HepG2 (cell line): Measurements from ENCODE around the gene ELL3. TPM values are rescaled to one million over a fixed set of nuclear protein-coding genes. Genes with fewer than 3 reads are reported as not detected.
A peak's percentile ranks its signal among the peaks of the same experiment; 100 is the strongest.

ENCODE experiments used
- ATAC-seq: fragments of 200-7000 bp; cut with Tn5 transposase; 3 replicates; pipeline ENCODE4 v1.9.1; 2020; ENCODE audit warnings: mild to moderate bottlenecking, moderate library complexity
- Bru-seq: library from RNA; stranded (reverse); fragments of 400-500 nt; gene quantifications from one replicate; lab custom pipeline; 2021; lab: Mats Ljungman, UMichigan
- BruChase-seq, 2 experiments: library from RNA; stranded (reverse); fragments of 400-500 nt; gene quantifications; one replicate each; lab custom pipeline; 2021; lab: Mats Ljungman, UMichigan
- BruUV-seq: library from RNA; stranded (reverse); fragments of 400-500 nt; replicated peaks from 2 replicates; lab custom pipeline; 2021; lab: Mats Ljungman, UMichigan
- CTCF ChIA-PET: fragments of 300-600 bp; formaldehyde crosslinking; extraction: SDS; loops from one replicate; lab custom pipeline; 2021; ENCODE audit warnings: low total read pairs, inconsistent platforms, low intra/inter-chr PET ratio; lab: Yijun Ruan, JAX
- POLR2A ChIA-PET: fragments of 350-600 bp; sonication (Branson Sonifier 250); formaldehyde crosslinking; loops from one replicate; lab custom pipeline; 2020; ENCODE audit warnings: antibody characterized with exemption, inconsistent platforms; lab: Yijun Ruan, JAX
- DNase-seq: peaks from one replicate; pipeline ENCODE4 v3.0.0-alpha.2; 2015; ENCODE audit warnings: low spot score
- FAIRE-seq: peaks from 3 replicates; lab custom pipeline; 2011; peaks lifted over from hg19 to GRCh38; lab: Jason Lieb, UNC
- H2AFZ ChIP-seq: one replicate; pipeline ENCODE4 v1.6.1; 2011; ENCODE audit warnings: low read length, inconsistent platforms
- H3K27ac ChIP-seq: fragments of 300-600 bp; 3 replicates; pipeline ENCODE4 v1.8.0; 2011; ENCODE audit warnings: mixed run types, mild to moderate bottlenecking, mixed read lengths, low read length, inconsistent platforms; ENCODE audit not compliant: insufficient read depth; ENCODE audit errors: extremely low read length
- H3K27me3 ChIP-seq, 2 experiments: fragments of 200-600 bp in 1 of 2; 2 replicates in 1 of 2; 3 replicates in 1 of 2; pipeline versions ENCODE4 v1.6.0 to v1.8.0; 2011; ENCODE audit warnings: low read length in 2 of 2, mild to moderate bottlenecking in 2 of 2, moderate library complexity in 2 of 2, inconsistent platforms in 1 of 2; ENCODE audit not compliant: insufficient read depth in 2 of 2, control insufficient read depth in 1 of 2
- H3K36me3 ChIP-seq, 2 experiments: fragments of 200-600 bp in 1 of 2; replicated peaks in 1 of 2; 2 replicates in 1 of 2; 3 replicates in 1 of 2; pipeline versions ENCODE4 v1.5.1 to v1.8.0; 2011; ENCODE audit warnings: low read length in 2 of 2, inconsistent platforms in 1 of 2; ENCODE audit not compliant: insufficient read depth in 2 of 2, control insufficient read depth in 1 of 2
- H3K4me1 ChIP-seq: 2 replicates; pipeline ENCODE4 v1.5.1; 2012; ENCODE audit warnings: low read length, inconsistent platforms; ENCODE audit not compliant: insufficient read depth
- H3K4me2 ChIP-seq: 2 replicates; pipeline ENCODE4 v1.6.0; 2011; ENCODE audit warnings: low read depth, low read length, inconsistent platforms
- H3K4me3 ChIP-seq, 3 experiments: fragments of 200-600 bp in 1 of 3; sonication (generic), shearing (Covaris generic) in 1 of 3; replicated peaks in 1 of 3; 2 replicates each; pipeline ENCODE4 v1.5.1; 2011 to 2016; ENCODE audit warnings: low read length in 3 of 3, inconsistent platforms in 2 of 3, low read depth in 2 of 3, mild to moderate bottlenecking in 2 of 3, control low read depth in 1 of 3, mixed read lengths in 1 of 3; ENCODE audit not compliant: insufficient read depth in 1 of 3
- H3K79me2 ChIP-seq: one replicate; pipeline ENCODE4 v1.6.1; 2011; ENCODE audit warnings: low read length, inconsistent platforms; ENCODE audit not compliant: insufficient read depth
- H3K9ac ChIP-seq: 2 replicates; pipeline ENCODE4 v1.6.0; 2011; ENCODE audit warnings: mild to moderate bottlenecking, low read depth, low read length, inconsistent platforms; ENCODE audit not compliant: insufficient read depth
- H3K9me3 ChIP-seq: 2 replicates; pipeline ENCODE4 v1.5.1; 2012; ENCODE audit warnings: mild to moderate bottlenecking, low read length
- H4K20me1 ChIP-seq: 2 replicates; pipeline ENCODE4 v1.6.0; 2011; ENCODE audit warnings: inconsistent platforms, mild to moderate bottlenecking, low read length, moderate library complexity; ENCODE audit not compliant: insufficient read depth
- MAZ ChIP-seq, 2 experiments: sonication (generic) in 1 of 2; formaldehyde crosslinking in 1 of 2; IDR thresholded peaks; 2 replicates each; pipeline versions ENCODE4 v1.5.0 to v1.6.1; 2012 to 2020; ENCODE audit warnings: low read depth in 2 of 2, mild to moderate bottlenecking in 2 of 2, borderline replicate concordance in 1 of 2, improper control_type of control experiment in 1 of 2, low read length in 1 of 2, missing genetic modification reagents in 1 of 2, moderate library complexity in 1 of 2
- POLR2G ChIP-seq: fragments of 200-400 bp; formaldehyde crosslinking; IDR thresholded peaks from 2 replicates; pipeline ENCODE4 v1.6.1; 2018; ENCODE audit warnings: mild to moderate bottlenecking, low read depth, low read length, moderate library complexity
- SOX6 ChIP-seq, 2 experiments: fragments of 450-650 bp in 1 of 2; sonication (generic) in 1 of 2; formaldehyde crosslinking in 1 of 2; IDR thresholded peaks; 2 replicates each; pipeline versions ENCODE4 v1.4.0 to v1.6.1; 2017 to 2020; ENCODE audit warnings: antibody characterized with exemption in 1 of 2, mild to moderate bottlenecking in 1 of 2, missing genetic modification reagents in 1 of 2
- TBX3 ChIP-seq: fragments of 450-650 bp; IDR thresholded peaks from 2 replicates; pipeline ENCODE4 v1.6.1; 2017; ENCODE audit warnings: antibody characterized with exemption, mild to moderate bottlenecking, inconsistent platforms, borderline replicate concordance
- UBTF ChIP-seq: sonication (generic); formaldehyde crosslinking; IDR thresholded peaks from 2 replicates; pipeline ENCODE4 v1.4.0; 2020; ENCODE audit warnings: mild to moderate bottlenecking, missing genetic modification reagents
- ZBTB7A ChIP-seq: sonication (generic); formaldehyde crosslinking; IDR thresholded peaks from 2 replicates; pipeline ENCODE4 v1.8.0; 2022; ENCODE audit warnings: mild to moderate bottlenecking, missing genetic modification reagents
- ZNF225 ChIP-seq: sonication (generic); formaldehyde crosslinking; IDR thresholded peaks from 2 replicates; pipeline ENCODE4 v1.4.0; 2020; ENCODE audit warnings: mild to moderate bottlenecking, missing genetic modification reagents
- ZNF580 ChIP-seq: IDR thresholded peaks from 2 replicates; pipeline ENCODE4 v1.6.1; 2016; ENCODE audit warnings: low read depth, borderline replicate concordance
- WGBS: methylation state at CpG from one replicate; pipeline ENCODE4 v1.1.6; 2017; ENCODE audit warnings: low lambda C conversion rate; 5-methylcytosine and 5-hydroxymethylcytosine counted together
- in situ Hi-C: cut with HindIII; loops from 2 replicates; pipeline ENCODE4 v1.10.0; 2017; ENCODE audit warnings: low pct_unique_long_range_greater_than_20kb; ENCODE audit not compliant: extremely low pct_ligation_motif_present
- intact Hi-C: fragments of 100-400 bp; cut with micrococcal nuclease; formaldehyde crosslinking; loops from one replicate; pipeline ENCODE4 v1.10.0; 2022; ENCODE audit not compliant: unreplicated experiment
- long read RNA-seq, 2 experiments: library from RNA in 1 of 2; library from polyadenylated mRNA in 1 of 2; stranded (forward) in 1 of 2; unstranded in 1 of 2; transcript quantifications; one replicate each; pipeline ENCODE4 v2.0.0, GENCODE V29; 2019 to 2022
- polyA minus RNA-seq, 3 experiments: library from RNA; depleted of rRNA, polyadenylated mRNA; stranded (reverse); fragments of >200 nt; gene quantifications; 2 replicates each; pipeline ENCODE4 v1.2.3, GENCODE V29; 2011; ENCODE audit warnings: low replicate concordance in 1 of 3
- polyA plus RNA-seq, 8 experiments: library from polyadenylated mRNA; depleted of rRNA in 3 of 8; stranded (reverse) in 7 of 8; unstranded in 1 of 8; fragments of >200 nt; fragmentation: Illumina TruSeq in 4 of 8; extraction: Trizol in 4 of 8; gene quantifications; 2 replicates each; pipeline versions ENCODE4 v1.2.1 to v1.2.3, GENCODE V29; 2011 to 2016; ENCODE audit warnings: low read depth in 4 of 8, missing spikeins in 1 of 8, mixed read lengths in 1 of 8; ENCODE audit not compliant: insufficient read depth in 1 of 8
- total RNA-seq, 5 experiments: library from RNA; depleted of rRNA; stranded (reverse); fragments of >200 nt; fragmentation: Illumina TruSeq; extraction: Trizol; gene quantifications; 2 replicates each; pipeline ENCODE4 v1.2.3, GENCODE V29; 2016; ENCODE audit warnings: low read depth in 1 of 5
- TF ChIP-seq, protein P1 (sequence below): sonication (generic); formaldehyde crosslinking; IDR thresholded peaks from 2 replicates; pipeline ENCODE4 v1.8.1; 2022; ENCODE audit warnings: mild to moderate bottlenecking, missing genetic modification reagents

Gene ELL3, protein sequence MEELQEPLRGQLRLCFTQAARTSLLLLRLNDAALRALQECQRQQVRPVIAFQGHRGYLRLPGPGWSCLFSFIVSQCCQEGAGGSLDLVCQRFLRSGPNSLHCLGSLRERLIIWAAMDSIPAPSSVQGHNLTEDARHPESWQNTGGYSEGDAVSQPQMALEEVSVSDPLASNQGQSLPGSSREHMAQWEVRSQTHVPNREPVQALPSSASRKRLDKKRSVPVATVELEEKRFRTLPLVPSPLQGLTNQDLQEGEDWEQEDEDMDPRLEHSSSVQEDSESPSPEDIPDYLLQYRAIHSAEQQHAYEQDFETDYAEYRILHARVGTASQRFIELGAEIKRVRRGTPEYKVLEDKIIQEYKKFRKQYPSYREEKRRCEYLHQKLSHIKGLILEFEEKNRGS
- total RNA-seq (2016; rRNA removed; fragmentation: Illumina TruSeq; extraction: Trizol): 5.8 and 6.1 TPM in 2 replicates
- 1.9 and 3.2 TPM in 2 replicates for total RNA-seq (2016; cell fraction: cytosol; rRNA removed; fragmentation: Illumina TruSeq; extraction: Trizol; ENCODE audit: low read depth)
- total RNA-seq (2016; cell fraction: insoluble cytoplasmic fraction; rRNA removed; fragmentation: Illumina TruSeq; extraction: Trizol): 6.7 and 7.2 TPM in 2 replicates
- total RNA-seq (2016; cell fraction: membrane; rRNA removed; fragmentation: Illumina TruSeq; extraction: Trizol): 2.9 and 3.4 TPM in 2 replicates
- total RNA-seq (2016; cell fraction: nucleus; rRNA removed; fragmentation: Illumina TruSeq; extraction: Trizol): 5.9 and 8.5 TPM in 2 replicates
- polyA plus RNA-seq (2011; rRNA removed): 8.8 and 9.1 TPM in 2 replicates
- polyA plus RNA-seq (2011; cell fraction: cytosol; rRNA removed): 5.0 and 6.3 TPM in 2 replicates
- 18.3 and 18.6 TPM in 2 replicates for polyA plus RNA-seq (2011; cell fraction: nucleus; rRNA removed)
- 4.2 and 4.8 TPM in 2 replicates for polyA plus RNA-seq (2012)
- polyA plus RNA-seq (2016; cell fraction: cytosol; fragmentation: Illumina TruSeq; extraction: Trizol; ENCODE audit: low read depth): 1.6 and 1.7 TPM in 2 replicates
- 5.0 and 5.2 TPM in 2 replicates for polyA plus RNA-seq (2016; cell fraction: insoluble cytoplasmic fraction; fragmentation: Illumina TruSeq; extraction: Trizol; ENCODE audit: low read depth)
- 1.9 and 3.1 TPM in 2 replicates for polyA plus RNA-seq (2016; cell fraction: membrane; fragmentation: Illumina TruSeq; extraction: Trizol; ENCODE audit: low read depth)
- 8.2 and 10.0 TPM in 2 replicates for polyA plus RNA-seq (2016; cell fraction: nucleus; fragmentation: Illumina TruSeq; extraction: Trizol; ENCODE audit: insufficient read depth, low read depth)
- 15.0 and 20.6 TPM in 2 replicates for polyA minus RNA-seq (2011; rRNA and poly(A)+ RNA removed; ENCODE audit: low replicate concordance)
- 3.4 and 3.7 TPM in 2 replicates for polyA minus RNA-seq (2011; cell fraction: cytosol; rRNA and poly(A)+ RNA removed)
- 9.5 and 9.9 TPM in 2 replicates for polyA minus RNA-seq (2011; cell fraction: nucleus; rRNA and poly(A)+ RNA removed)
- Bru-seq, nascent RNA: percentile 34 among the genes with signal in this experiment
- percentile 41 among the genes with signal in this experiment for BruChase-seq, experiment 1, labeled RNA remaining after a 6-hour chase
- percentile 47 among the genes with signal in this experiment for BruChase-seq, experiment 2, labeled RNA remaining after a 2-hour chase
- long read RNA-seq, experiment 1, partial matches to known transcripts: 0 of 2 reads
- long read RNA-seq, experiment 1, other reads (novel, unspliced or antisense): 0 of 2 reads
- long read RNA-seq, experiment 2, partial matches to known transcripts: 0 of 2 reads
- long read RNA-seq, experiment 2, other reads (novel, unspliced or antisense): 0 of 2 reads

DNA sequence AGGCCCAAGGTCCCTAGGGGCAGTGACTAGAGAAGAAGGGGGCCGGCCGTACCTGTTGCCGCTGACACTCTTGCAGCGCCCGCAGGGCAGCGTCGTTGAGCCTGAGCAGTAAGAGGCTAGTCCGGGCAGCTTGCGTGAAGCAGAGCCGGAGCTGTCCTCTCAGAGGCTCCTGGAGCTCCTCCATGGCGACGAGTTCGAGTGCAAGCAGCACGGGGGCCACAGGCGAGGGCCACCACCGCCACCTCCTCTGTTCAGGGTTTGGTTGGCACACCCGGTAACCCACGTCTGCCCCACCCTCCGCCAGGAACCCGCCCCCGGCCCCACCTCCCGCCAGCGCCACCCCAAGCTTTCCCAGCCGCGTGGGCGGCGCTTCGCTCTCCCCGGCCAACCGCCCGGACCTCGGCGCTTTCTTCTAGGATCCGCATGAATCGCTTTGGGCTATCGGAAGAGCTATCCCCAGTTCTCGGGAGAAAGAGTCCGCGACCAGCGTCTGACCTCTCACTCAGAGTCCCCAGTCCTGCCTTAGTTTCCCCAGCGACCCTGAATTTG, at the start of gene ELL3:
Gene ELL3, minus strand, starts transcription at position 249 of the 549 bp plus-strand sequence. Its CDS starts 65 bp downstream, at position 184.
- Histone ChIP-seq H3K79me2 (no peaks in the 10 kb centered on the region), H3K36me3 (peaks cover 3 to 18% of the 10 kb centered on the region in 2 experiments; a peak in 2 of 5 replicates), H3K27ac (peak within 1 kb of the TSS; percentile 86), H2AFZ (peak within 1 kb of the TSS; percentile 98), H4K20me1 (no peaks in the 10 kb centered on the region), H3K4me1 (peaks cover 15% of the 10 kb centered on the region), H3K4me2 (peak within 1 kb of the TSS; percentile 99), H3K9me3 (no peaks in the 10 kb centered on the region), H3K9ac (peak within 1 kb of the TSS; percentile 75), H3K27me3 (no peaks in the 10 kb centered on the region), H3K4me3 (peak within 1 kb of the TSS; percentile 65 to 97 (median 78))
- intact Hi-C loops (loop anchor here (1.0 kb wide), 1 partner anchor 9 kb away; no protein-coding TSS in a partner anchor), in situ Hi-C loops (loop anchor here (10.0 kb wide), 1 partner anchor 262 kb away; the partner anchor contains the start of gene MAP1A)
- 1% methylated on average over 19 of the region's 41 CpGs for WGBS
- ATAC-seq (peak; percentile 72), DNase-seq (peak; percentile 56), FAIRE-seq (no peak)
- no TSS peak for BruUV-seq
- ChIA-PET CTCF (no interaction called here), POLR2A (interaction anchor here (1.0 to 4.0 kb wide), 7 partner anchors 13 to 406 kb away, joined by 3 to 34 read pairs (median 8); partner anchors contain the start of genes HYPK, MFAP1, PDIA3 and SERINC4)
- TF ChIP-seq, protein P1, sequence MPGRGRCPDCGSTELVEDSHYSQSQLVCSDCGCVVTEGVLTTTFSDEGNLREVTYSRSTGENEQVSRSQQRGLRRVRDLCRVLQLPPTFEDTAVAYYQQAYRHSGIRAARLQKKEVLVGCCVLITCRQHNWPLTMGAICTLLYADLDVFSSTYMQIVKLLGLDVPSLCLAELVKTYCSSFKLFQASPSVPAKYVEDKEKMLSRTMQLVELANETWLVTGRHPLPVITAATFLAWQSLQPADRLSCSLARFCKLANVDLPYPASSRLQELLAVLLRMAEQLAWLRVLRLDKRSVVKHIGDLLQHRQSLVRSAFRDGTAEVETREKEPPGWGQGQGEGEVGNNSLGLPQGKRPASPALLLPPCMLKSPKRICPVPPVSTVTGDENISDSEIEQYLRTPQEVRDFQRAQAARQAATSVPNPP (CRISPR knock-in tag): no peak
- TF ChIP-seq POLR2G (no peak; the same call in none of the 2 replicates), TBX3 (no peak), UBTF (peak; percentile 16; the same call in 1 of the 2 replicates), ZNF580 (peak; percentile 6; the same call in 1 of the 2 replicates), MAZ (IDR thresholded peaks at IDR 0.05; ENCODE audit: borderline replicate concordance, low read depth, low read length) (0 out of 2 replicates have a peak, but pooled peaks have one; percentile 6), MAZ (CRISPR knock-in tag; IDR thresholded peaks at IDR 0.05; ENCODE audit: low read depth) (no peak), ZBTB7A (no peak), SOX6 (IDR thresholded peaks at IDR 0.05) (no peak), SOX6 (CRISPR knock-in tag; IDR thresholded peaks at IDR 0.05) (peak; percentile 2; the same call in 1 of the 2 replicates), ZNF225 (0 out of 2 replicates have a peak, but pooled peaks have one; percentile 4)
